CD4-positive, alpha-beta T cell treated with Interleukin-15 for 4 hours (primary cell): Measurements from ENCODE around the gene TNS1.
"Not testable (repeated sequence)": the region's sequence is repeated elsewhere in the genome, so short reads cannot be mapped to it uniquely, and the experiment has no call there.

ENCODE experiments used
- DNase-seq: peaks from one replicate; pipeline ENCODE4 v3.0.0-alpha.2; 2020; ENCODE audit warnings: low spot score

The TNS1 gene

GRCh38 chr2:217809736-217810135 is 193.1 kb downstream of the TNS1 start:
- no peak for DNase-seq

GRCh38 chr2:217808967-217809366 is 193.8 kb downstream of the TNS1 start:
- DNase-seq, result not testable (repeated sequence)

- no peak for DNase-seq
These were observed 194.5 kb downstream of the TNS1 start for GRCh38 chr2:217808326-217808725.

- DNase-seq, result no peak
These were observed 195.0 kb downstream of the TNS1 start for GRCh38 chr2:217807753-217808152.

GRCh38 chr2:217807025-217807424 is 195.8 kb downstream of the TNS1 start:
- DNase-seq, result no peak

- no peak for DNase-seq
These were observed 196.4 kb downstream of the TNS1 start for GRCh38 chr2:217806482-217806765.

- DNase-seq, result no peak
These were observed 196.9 kb downstream of the TNS1 start for GRCh38 chr2:217805668-217806481.

GRCh38 chr2:217804791-217805667 is 197.8 kb downstream of the TNS1 start:
- no peak for DNase-seq

GRCh38 chr2:217804338-217804737 is 198.5 kb downstream of the TNS1 start:
- no peak for DNase-seq

- no peak for DNase-seq
These were observed 199.2 kb downstream of the TNS1 start for GRCh38 chr2:217803653-217803960.

GRCh38 chr2:217802876-217803652 is 199.7 kb downstream of the TNS1 start:
- DNase-seq, result no peak

GRCh38 chr2:217802266-217802665 is 200.5 kb downstream of the TNS1 start:
- no peak for DNase-seq

- no peak for DNase-seq
These were observed 201.1 kb downstream of the TNS1 start for GRCh38 chr2:217801711-217802110.

GRCh38 chr2:217801115-217801531 is 201.7 kb downstream of the TNS1 start:
- no peak for DNase-seq

GRCh38 chr2:217800433-217801114 is 202.2 kb downstream of the TNS1 start:
- no peak for DNase-seq

GRCh38 chr2:217799563-217800432 is 203.0 kb downstream of the TNS1 start:
- DNase-seq, result no peak

GRCh38 chr2:217798743-217799562 is 203.8 kb downstream of the TNS1 start:
- peak; percentile 7 for DNase-seq

GRCh38 chr2:217798191-217798590 is 204.6 kb downstream of the TNS1 start:
- no peak for DNase-seq

GRCh38 chr2:217797661-217798069 is 205.1 kb downstream of the TNS1 start:
- no peak for DNase-seq

GRCh38 chr2:217797165-217797564 is 205.6 kb downstream of the TNS1 start:
- no peak for DNase-seq
